Cardiac muscle cell (in vitro differentiated cells and primary cell): Measurements from ENCODE around the gene MAP4K3. TPM values are rescaled to one million over a fixed set of nuclear protein-coding genes. Genes with fewer than 3 reads are reported as not detected.

ENCODE experiments used
- DNase-seq, 2 donors: peaks; one replicate each; pipeline versions ENCODE4 v3.0.0 to v3.0.0-alpha.2; 2010 to 2017; ENCODE audit warnings: low read depth in 1 of 2, low spot score in 1 of 2
- H3K27ac ChIP-seq: fragments of 200-600 bp; sonication (generic); 2 replicates; pipeline ENCODE4 v1.5.1; 2016
- H3K27me3 ChIP-seq: fragments of 200-600 bp; sonication (generic); 2 replicates; pipeline ENCODE4 v1.6.0; 2016; ENCODE audit warnings: control low read depth
- H3K36me3 ChIP-seq: fragments of 200-600 bp; sonication (generic); 2 replicates; pipeline ENCODE4 v1.5.1; 2016; ENCODE audit warnings: control low read depth
- H3K4me1 ChIP-seq: fragments of 200-600 bp; sonication (generic); 2 replicates; pipeline ENCODE4 v1.8.1; 2017; ENCODE audit warnings: low read depth, mild to moderate bottlenecking, mixed run types
- H3K4me3 ChIP-seq: fragments of 200-600 bp; sonication (generic); 2 replicates; pipeline ENCODE4 v1.5.1; 2016; ENCODE audit warnings: mild to moderate bottlenecking
- H3K9me3 ChIP-seq: fragments of 200-600 bp; sonication (generic); 2 replicates; pipeline ENCODE4 v1.5.1; 2017; ENCODE audit warnings: low read depth, mild to moderate bottlenecking, control low read depth
- CTCF ChIP-seq: IDR thresholded peaks from 2 replicates; pipeline ENCODE4 v1.5.1; 2012; ENCODE audit warnings: low read depth, mild to moderate bottlenecking, low read length
- polyA plus RNA-seq: library from polyadenylated mRNA; unstranded; fragments of >200 nt; fragmentation: Nextera tagmentation; extraction: Ambion mirVana; gene quantifications from 2 replicates; pipeline ENCODE4 v1.2.1, GENCODE V29; 2016
- total RNA-seq: library from RNA; depleted of rRNA; stranded (reverse); fragments of >200 nt; gene quantifications from 2 replicates; pipeline ENCODE4 v1.2.3, GENCODE V29; 2016

Gene MAP4K3
- total and polyA plus RNA-seq, 2 experiments from 2014 or later, result 34.6 to 56.7 TPM

DNA sequence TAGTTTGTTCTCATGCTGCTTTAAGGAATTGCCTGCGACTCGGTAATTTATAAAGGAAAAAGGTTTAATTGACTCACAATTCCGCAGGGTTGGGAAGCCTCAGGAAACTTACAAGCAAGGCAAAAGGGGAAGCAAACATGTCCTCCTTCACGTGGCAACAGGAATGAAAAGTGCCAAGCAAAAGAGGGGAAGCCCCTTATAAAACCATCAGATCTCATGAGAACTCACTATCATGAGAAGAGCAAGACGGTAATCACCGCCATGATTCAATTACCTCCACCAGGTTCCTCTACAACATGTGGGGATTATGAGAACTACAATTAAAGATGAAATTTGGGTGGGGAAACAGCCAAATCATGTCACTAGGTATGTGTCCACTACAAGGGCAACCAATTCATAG, 53.9 kb downstream of the MAP4K3 start:
- H3K27ac ChIP-seq, result no peak overlapping the region
- H3K27me3 ChIP-seq, result no peaks in the 10 kb centered on the region
- no peaks in the 10 kb centered on the region for H3K36me3 ChIP-seq
- TF ChIP-seq CTCF, result no peak
- H3K4me1 ChIP-seq, result peaks cover 18% of the 10 kb centered on the region
- no peaks in the 10 kb centered on the region for H3K9me3 ChIP-seq
- no peak overlapping the region for H3K4me3 ChIP-seq
- no peak for DNase-seq

- H3K27ac ChIP-seq, result peak overlapping the region; percentile 48
Observed at GRCh38 chr2:39381653-39382052, 55.4 kb downstream of the MAP4K3 start.

GRCh38 chr2:39380525-39381150, 56.4 kb downstream of the MAP4K3 start:
- H3K9me3 ChIP-seq, result no peaks in the 10 kb centered on the region
- H3K4me1 ChIP-seq, result peaks cover 24% of the 10 kb centered on the region
- no peak overlapping the region for H3K4me3 ChIP-seq
- TF ChIP-seq CTCF, result no peak
- H3K27ac ChIP-seq, result peak overlapping the region; percentile 29
- peak in 1 of 2 donors; percentile 23 for DNase-seq
- H3K27me3 ChIP-seq, result no peaks in the 10 kb centered on the region
- H3K36me3 ChIP-seq, result peaks cover 4% of the 10 kb centered on the region

More at GRCh38 chr2:39381653-39382052, 55.4 kb downstream of the MAP4K3 start:
- no peak overlapping the region for H3K4me3 ChIP-seq
- H3K36me3 ChIP-seq, result no peaks in the 10 kb centered on the region
- DNase-seq, result no peak
- H3K27me3 ChIP-seq, result no peaks in the 10 kb centered on the region
- no peak for TF ChIP-seq CTCF
- no peaks in the 10 kb centered on the region for H3K9me3 ChIP-seq
- peaks cover 24% of the 10 kb centered on the region for H3K4me1 ChIP-seq

GRCh38 chr2:39379643-39380524, 57.2 kb downstream of the MAP4K3 start:
- no peaks in the 10 kb centered on the region for H3K27me3 ChIP-seq
- peak; percentile 57 to 81 for DNase-seq
- H3K4me3 ChIP-seq, result no peak overlapping the region
- peak; percentile 60 for TF ChIP-seq CTCF
- peaks cover 24% of the 10 kb centered on the region for H3K4me1 ChIP-seq
- peak overlapping the region; percentile 29 for H3K27ac ChIP-seq
- H3K36me3 ChIP-seq, result peaks cover 4% of the 10 kb centered on the region
- no peaks in the 10 kb centered on the region for H3K9me3 ChIP-seq

DNA sequence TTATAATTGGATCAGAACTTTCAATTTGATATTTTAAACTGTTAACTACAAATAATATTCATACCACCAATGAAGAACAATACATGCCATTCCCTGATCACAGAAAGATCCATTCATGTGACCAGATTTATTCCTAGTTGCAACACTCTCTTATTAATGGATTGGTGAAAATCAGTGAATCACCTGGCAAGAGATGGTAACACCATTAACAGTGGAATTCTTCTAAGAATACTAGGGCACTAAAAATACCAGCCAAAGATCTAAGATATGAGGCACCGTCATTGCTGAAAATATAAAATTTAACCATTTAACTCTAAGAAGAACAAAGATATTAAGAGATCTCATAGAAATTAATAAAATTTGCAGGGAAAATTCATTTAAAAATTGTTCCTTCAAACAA, 58.1 kb downstream of the MAP4K3 start:
- H3K27me3 ChIP-seq, result no peaks in the 10 kb centered on the region
- H3K4me1 ChIP-seq, result peaks cover 24% of the 10 kb centered on the region
- no peak for TF ChIP-seq CTCF
- H3K4me3 ChIP-seq, result no peak overlapping the region
- H3K36me3 ChIP-seq, result peaks cover 4% of the 10 kb centered on the region
- no peak for DNase-seq
- H3K27ac ChIP-seq, result no peak overlapping the region
- no peaks in the 10 kb centered on the region for H3K9me3 ChIP-seq
